ENCODE results near the gene PURA.

DNA sequence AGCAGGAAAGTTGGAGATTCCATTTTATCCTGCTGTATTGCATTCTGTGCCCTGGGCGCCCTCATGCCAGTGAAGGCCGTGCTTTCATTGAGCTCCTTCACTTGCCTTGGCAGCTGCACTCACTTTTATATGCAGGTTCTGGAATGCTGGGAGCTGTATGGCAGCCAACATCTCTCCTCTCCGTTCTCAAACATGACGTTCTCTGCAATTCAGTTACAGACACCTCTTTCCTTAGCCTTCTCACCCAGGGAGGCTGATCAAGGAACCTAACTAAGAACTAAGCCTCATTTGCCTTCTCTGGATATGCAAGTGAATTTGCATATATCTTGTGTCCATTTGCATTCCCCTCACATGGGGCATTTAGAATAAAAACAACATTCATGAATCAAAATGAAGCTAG lies 29.4 kb upstream of the PURA start:
- TF ChIP-seq EP300 (IDR thresholded peaks at IDR 0.05) (no peak), CTCF (IDR thresholded peaks at IDR 0.05) (no peak), POLR2A (IDR thresholded peaks at IDR 0.05) (no peak)

All from stomach (tissue), 4 donors.